ENCODE results near the gene NIPAL3.
"Not testable (repeated sequence)": the region's sequence is repeated elsewhere in the genome, so short reads cannot be mapped to it uniquely, and the experiment has no call there.

Gene NIPAL3

DNA sequence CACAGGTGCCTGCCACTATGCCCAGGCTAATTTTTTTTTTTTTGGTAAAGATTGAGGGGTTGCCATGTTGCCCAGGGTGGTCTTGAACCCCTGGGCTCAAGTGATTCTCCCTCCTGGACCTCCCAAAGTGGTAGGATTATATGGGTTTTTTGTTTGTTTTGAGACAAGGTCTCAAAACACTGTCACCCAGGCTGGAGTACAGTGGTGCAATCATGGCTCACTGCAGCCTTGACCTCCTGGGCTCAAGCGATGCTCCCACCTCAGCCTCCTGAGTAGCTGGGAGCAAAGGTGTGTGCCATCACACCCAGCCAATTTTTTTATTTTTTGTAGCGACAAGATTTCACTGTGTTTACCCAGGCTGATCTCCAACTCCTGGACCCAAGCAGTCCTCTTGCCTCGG lies 78.2 kb downstream of the NIPAL3 start:
- DNase-seq: no peak

DNA sequence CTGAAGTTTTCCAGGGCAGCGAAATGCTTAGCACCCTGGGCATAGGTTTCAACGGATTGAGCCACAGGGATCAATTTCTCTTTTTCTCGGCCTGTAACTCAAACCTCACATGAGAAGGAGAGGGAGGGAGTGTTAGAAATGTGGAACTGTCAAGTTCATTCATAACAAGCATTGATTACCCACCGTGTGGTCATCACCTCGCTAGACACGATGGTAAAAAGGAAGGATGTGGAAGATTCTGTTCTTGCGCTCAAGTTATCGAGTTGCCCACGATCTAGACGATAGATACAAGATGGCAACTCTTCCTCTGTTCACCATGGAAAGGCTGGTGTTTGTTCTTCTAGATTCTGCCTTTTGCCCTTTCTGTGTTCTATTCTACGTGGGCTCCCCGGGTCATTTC lies 83.0 kb downstream of the NIPAL3 start:
- DNase-seq: no peak

- no peak for DNase-seq
These were observed 84.9 kb downstream of the NIPAL3 start for GRCh38 chr1:24500448-24501048.

DNA sequence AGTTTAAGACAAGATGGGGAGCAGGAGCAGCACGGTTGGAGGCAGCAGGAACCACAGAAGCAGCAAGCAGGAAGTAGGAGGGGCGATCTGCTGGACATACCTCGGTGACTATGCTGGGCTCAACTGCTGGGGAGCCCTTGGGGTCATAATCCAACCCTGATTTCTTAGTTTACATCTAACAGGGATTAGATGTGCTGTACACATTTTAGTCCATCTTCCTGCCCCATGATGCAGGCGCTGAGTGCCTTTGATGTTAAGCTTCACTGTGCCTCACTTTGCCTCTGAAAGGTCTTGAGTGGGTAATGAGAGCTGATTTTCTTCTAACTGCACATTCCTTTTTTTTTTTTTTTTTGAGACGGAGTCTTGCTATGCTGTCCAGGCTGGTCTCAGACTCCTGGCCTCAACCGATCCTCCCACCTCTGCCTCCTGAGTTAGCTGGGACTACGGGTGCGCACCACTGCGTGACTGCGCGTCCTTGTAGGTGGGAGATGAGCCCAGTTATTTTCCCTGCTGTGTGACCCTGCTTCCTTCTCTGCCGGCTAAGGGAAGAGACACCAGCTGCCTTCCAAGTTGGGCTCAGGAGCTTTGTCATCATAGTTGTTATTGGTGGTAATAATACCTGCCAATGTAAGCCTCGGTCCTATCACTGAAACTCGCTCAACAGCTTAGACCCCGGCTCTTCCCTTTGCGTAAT lies 85.9 kb downstream of the NIPAL3 start:
- no peak for DNase-seq

GRCh38 chr1:24502065-24502708 lies 86.6 kb downstream of the NIPAL3 start:
- DNase-seq: peak; percentile 42

- peak; percentile 47 for DNase-seq
These were observed 87.1 kb downstream of the NIPAL3 start, which contains the start of gene RCAN3 for GRCh38 chr1:24502709-24503058. RCAN3 (plus strand) TSS chr1:24502836; CDS start chr1:24514373, 11,537 bp downstream.

GRCh38 chr1:24503059-24503751 lies 87.6 kb downstream of the NIPAL3 start:
- DNase-seq: no peak

- no peak for DNase-seq
These were observed 88.4 kb downstream of the NIPAL3 start for GRCh38 chr1:24503870-24504523.

DNA sequence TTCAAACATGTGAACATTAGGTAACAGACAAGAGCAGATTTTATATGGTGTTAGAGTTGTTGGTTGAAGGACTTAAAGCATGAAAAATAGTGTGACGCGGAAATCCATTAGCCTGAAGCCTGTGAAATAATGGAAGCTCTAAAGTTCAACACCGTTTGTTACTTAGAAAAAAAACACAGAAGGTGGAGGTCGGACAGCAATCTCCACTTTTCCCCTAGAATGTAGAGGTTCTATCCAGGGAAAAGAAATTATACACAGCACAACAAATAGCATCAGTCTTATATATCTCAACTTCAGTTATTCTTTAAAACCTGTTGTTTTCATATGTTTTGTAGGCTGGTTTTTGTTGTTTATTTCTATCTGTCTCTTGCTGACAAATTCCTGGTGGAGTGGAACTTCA lies 89.0 kb downstream of the NIPAL3 start:
- no peak for DNase-seq

DNA sequence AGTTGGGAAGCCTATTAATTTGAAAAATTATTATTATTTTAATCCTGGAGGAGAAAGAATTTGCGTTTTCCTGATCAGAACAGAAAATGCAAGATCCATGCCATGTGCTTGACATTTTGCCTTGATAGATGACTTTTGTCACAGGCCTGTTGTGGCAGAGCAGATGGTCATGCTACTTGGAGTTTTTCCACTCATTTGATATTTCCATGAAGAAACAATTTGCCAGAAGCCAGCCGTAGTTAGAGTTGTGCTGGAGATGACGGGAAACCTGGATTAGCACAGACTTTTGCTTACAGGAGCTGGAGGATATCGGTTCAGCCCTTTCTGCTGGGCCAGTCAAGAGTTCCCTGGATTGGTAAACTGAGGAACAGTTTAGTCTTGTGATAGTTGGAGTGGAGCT lies 90.2 kb downstream of the NIPAL3 start:
- DNase-seq: no peak

DNA sequence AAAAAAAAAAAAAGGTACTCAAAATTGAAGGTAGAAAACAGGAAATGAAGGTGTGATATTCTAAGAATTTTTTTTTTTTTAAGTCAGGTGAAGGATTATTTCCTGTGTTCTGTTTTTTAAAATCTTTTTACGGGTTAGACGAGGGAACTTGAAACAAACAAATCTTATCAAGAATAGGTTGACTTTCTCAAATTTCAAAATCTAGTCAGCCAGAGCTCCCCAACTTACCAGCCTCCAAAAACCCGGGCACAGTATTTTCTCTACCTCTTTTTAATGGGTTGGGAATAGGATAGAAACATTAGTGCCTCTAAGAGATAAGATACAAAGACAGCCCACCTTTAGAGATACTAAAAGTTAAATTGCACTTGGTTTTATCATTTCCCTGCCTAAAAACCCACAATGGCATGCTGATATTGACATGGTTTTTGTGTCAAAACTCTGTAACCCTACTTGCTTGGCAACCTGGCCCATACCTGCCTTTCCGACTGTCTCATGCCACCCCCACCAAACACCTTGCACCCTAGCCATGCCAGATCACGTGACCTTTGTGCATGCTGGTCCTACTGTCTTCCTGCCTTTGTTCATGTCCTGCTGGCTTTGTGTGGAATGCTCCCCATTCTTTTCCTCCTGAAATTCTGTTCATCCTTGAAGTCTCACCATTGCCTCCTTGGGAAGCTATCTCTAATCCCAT lies 91.2 kb downstream of the NIPAL3 start:
- DNase-seq: no peak

DNA sequence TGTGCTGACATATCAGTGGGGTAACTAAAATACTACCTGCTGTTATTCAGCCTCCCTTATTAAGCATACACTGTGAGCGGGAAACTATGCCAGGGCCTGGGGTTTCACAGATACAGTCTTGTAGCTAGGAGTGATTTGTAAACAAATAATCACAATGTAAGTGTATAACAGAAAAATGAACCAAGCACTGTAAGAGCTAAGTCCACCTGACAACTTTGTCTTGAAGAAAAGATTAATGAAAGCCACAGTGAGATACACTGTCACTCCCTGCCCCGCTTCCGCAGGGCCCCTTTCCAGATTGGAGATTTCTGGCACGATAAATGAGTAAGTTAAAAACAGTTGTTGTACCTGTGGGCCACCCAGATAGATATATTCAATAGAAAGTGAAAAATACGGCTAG lies 91.8 kb downstream of the NIPAL3 start:
- DNase-seq: no peak

DNA sequence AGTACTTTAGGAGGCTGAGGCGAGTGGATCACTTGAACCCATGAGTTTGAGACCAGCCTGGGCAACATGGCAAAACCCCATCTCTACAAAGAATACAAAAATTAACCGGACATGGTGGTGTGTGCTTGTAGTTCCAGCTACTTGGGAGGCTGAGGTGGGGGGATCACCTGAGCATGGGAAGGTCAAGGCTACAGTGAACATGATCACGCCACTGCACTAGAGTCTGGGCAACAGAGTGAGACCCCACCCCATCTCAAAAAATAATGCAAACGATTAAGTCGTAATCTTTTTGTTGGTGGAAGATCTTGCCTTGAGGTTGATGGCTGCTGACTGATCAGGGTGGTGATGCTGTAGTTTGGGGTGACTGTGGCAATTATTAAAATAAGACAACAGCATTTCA lies 93.3 kb downstream of the NIPAL3 start:
- no peak for DNase-seq

- DNase-seq: no peak
These were observed 98.1 kb downstream of the NIPAL3 start for GRCh38 chr1:24513706-24514105.

- DNase-seq: no peak
These were observed 99.3 kb downstream of the NIPAL3 start for GRCh38 chr1:24514946-24515345.

DNA sequence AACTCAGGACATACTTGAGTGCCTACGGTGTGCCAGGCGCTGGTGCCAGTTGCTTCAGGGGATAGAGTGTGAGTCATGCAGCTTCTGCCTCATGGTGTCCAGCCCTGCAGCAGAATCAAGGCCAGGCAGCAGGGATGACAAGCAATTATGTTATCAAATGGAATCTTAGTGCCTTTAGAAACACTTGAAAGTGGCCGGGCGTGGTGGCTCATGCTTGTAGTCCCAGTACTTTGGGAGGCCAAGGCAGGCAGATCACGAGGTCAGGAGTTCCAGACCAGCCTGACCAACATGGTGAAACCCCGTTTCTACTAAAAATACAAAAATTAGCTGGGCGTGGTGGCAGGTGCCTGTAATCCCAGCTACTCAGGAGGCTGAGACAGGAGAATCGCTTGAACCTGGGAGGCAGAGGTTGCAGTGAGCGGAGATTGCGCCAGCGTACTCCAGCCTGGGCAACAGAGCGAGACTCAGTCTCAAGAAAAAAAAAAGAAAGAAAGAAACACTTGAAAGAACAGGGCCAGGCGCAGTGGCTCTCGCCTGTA lies 100.1 kb downstream of the NIPAL3 start:
- not testable (repeated sequence) for DNase-seq

DNA sequence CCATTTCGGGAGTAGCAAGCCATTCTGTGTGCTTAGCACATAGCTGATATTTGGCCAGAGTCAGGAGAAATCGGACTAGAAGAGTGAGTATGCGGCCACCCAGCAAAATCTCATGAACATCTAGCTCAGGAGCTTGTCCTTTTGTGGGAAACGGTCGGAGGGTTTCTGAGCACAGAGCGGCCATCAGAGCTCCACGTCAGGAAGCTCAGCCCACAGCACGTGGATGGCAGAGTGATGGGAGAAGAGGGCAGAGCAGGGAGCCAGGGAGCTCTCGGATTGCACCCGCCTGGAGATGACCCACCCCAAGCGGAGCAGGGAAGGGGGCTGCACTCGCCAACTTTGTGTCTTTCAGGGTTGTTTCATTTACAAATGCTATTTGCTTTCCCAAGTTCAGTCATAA lies 100.9 kb downstream of the NIPAL3 start:
- DNase-seq: no peak

GRCh38 chr1:24517898-24518297 lies 102.3 kb downstream of the NIPAL3 start:
- DNase-seq: no peak

GRCh38 chr1:24520282-24520681 lies 104.7 kb downstream of the NIPAL3 start:
- not testable (repeated sequence) for DNase-seq
